Adrenal gland (tissue), 12 donors: ENCODE data around the gene PIK3R4. TPM values are rescaled to one million over a fixed set of nuclear protein-coding genes. Genes with fewer than 3 reads are reported as not detected.

ENCODE experiments used
- DNase-seq, 7 donors: peaks; one replicate each; pipeline ENCODE4 v3.0.0-alpha.2; 2019 to 2020
- H3K27ac ChIP-seq, 5 donors: fragments of 200-600 bp; sonication (generic) in 4 of 5; 1 replicate in 3 of 5; 2 replicates in 2 of 5; pipeline versions ENCODE4 v1.5.1 to v1.8.0; 2016 to 2020; ENCODE audit warnings: mild to moderate bottlenecking in 1 of 5
- H3K27me3 ChIP-seq: fragments of 200-600 bp; 2 replicates; pipeline ENCODE4 v1.8.0; 2021
- H3K36me3 ChIP-seq, 2 donors: fragments of 200-600 bp; replicated peaks in 1 of 2; 1 replicate in 1 of 2; 2 replicates in 1 of 2; pipeline versions ENCODE4 v1.5.1 to v1.8.0; 2018 to 2022
- H3K4me1 ChIP-seq, 2 donors: fragments of 200-600 bp; replicated peaks in 1 of 2; 1 replicate in 1 of 2; 2 replicates in 1 of 2; pipeline versions ENCODE4 v1.5.1 to v1.8.0; 2018 to 2021
- H3K4me3 ChIP-seq, 4 donors: fragments of 200-600 bp; sonication (generic) in 3 of 4; one replicate each; pipeline ENCODE4 v1.5.1; 2016 to 2018
- H3K9me3 ChIP-seq, 3 donors: fragments of 200-600 bp; sonication (generic) in 1 of 3; replicated peaks in 1 of 3; 1 replicate in 2 of 3; 2 replicates in 1 of 3; pipeline versions ENCODE4 v1.5.1 to v1.8.0; 2016 to 2021
- POLR2A ChIP-seq, 2 donors: fragments of 450-650 bp; IDR thresholded peaks; one replicate each; pipeline ENCODE4 v1.6.1; 2017; ENCODE audit warnings: antibody characterized with exemption in 2 of 2, mild to moderate bottlenecking in 2 of 2, moderate library complexity in 1 of 2
- WGBS, 4 donors: extraction: QIAGEN DNeasy Blood & Tissue Kit in 2 of 4; methylation state at CpG; one replicate each; pipeline versions ENCODE4 v1.1.5 to v1.1.7; 2013 to 2017; 5-methylcytosine and 5-hydroxymethylcytosine counted together
- intact Hi-C, 2 donors: fragments of 100-400 bp; cut with DNase I; formaldehyde crosslinking; loops; one replicate each; pipeline versions ENCODE4 v1.14.1 to v1.15.0; 2022 to 2023
- polyA plus RNA-seq, 3 donors: library from polyadenylated mRNA; stranded (reverse); fragments of 200-250 nt in 2 of 3; fragments of 350-450 nt in 1 of 3; fragmentation: Illumina TruSeq in 1 of 3; extraction: RNeasy Lipid Tissue Mini Kit (QIAGEN cat#74804) in 1 of 3; gene quantifications; one replicate each; pipeline ENCODE4 v1.2.3, GENCODE V29; 2013 to 2014
- total RNA-seq, 9 donors: library from RNA; depleted of rRNA in 4 of 9; stranded (reverse); fragments of >200 nt in 4 of 9; fragments of 120-200 nt in 1 of 9; fragmentation: NEBNext Ultra II Directional in 1 of 9; extraction: Animal tissue kit (Norgen Biotek cat#: 25700) in 1 of 9; gene quantifications; one replicate each; pipeline versions ENCODE4 v1.1.0 to v1.2.4, GENCODE V29; 2013 to 2023
- TF ChIP-seq, protein P1 (sequence below), 6 experiments: fragments of 450-650 bp in 4 of 6; fragments of 200-600 bp in 2 of 6; sonication (generic) in 1 of 6; IDR thresholded peaks; 1 replicate in 5 of 6; 2 replicates in 1 of 6; pipeline versions ENCODE4 v1.5.1 to v1.8.0; 2016 to 2021; ENCODE audit warnings: antibody characterized with exemption in 6 of 6, mild to moderate bottlenecking in 2 of 6, moderate library complexity in 1 of 6
- donor health status: healthy with polysubstance abuse.
- donor health status: Bipolar disorder and iron deficiency.
- donor health status: DM: yes; HTN: yes; CAD: no.
- donor health status: DM: no; HTN: no; CAD: no.
- donor health status: DM: no; HTN: no; CAD: no.
- donor health status: DM: yes; HTN: yes; CAD: no.

PIK3R4 gene
- total and polyA plus RNA-seq, 12 donors = 25.2 to 66.4 (median 29.6) TPM

DNA sequence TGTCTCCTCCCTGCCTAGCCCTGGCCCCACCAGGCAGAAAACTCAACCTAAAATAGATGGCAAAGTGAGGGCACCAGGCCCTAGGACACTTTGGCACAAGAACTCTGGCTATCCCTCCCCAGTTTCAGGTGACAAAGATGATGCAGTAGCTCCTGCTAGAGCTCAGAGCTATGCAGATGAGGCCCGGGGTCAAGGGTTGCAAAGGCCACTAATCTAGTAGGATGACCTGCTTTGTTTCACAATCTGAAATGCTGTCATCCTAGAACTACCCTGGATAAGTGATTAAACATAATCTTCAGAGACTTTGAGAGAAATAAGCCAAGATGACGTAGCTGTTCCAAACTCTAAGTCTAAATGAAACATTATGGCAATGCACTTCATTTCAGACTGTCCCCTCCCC, 24.0 kb upstream of the PIK3R4 start:
- TF ChIP-seq, protein P1, sequence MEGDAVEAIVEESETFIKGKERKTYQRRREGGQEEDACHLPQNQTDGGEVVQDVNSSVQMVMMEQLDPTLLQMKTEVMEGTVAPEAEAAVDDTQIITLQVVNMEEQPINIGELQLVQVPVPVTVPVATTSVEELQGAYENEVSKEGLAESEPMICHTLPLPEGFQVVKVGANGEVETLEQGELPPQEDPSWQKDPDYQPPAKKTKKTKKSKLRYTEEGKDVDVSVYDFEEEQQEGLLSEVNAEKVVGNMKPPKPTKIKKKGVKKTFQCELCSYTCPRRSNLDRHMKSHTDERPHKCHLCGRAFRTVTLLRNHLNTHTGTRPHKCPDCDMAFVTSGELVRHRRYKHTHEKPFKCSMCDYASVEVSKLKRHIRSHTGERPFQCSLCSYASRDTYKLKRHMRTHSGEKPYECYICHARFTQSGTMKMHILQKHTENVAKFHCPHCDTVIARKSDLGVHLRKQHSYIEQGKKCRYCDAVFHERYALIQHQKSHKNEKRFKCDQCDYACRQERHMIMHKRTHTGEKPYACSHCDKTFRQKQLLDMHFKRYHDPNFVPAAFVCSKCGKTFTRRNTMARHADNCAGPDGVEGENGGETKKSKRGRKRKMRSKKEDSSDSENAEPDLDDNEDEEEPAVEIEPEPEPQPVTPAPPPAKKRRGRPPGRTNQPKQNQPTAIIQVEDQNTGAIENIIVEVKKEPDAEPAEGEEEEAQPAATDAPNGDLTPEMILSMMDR (IDR thresholded peaks at IDR 0.05) = no peak
- TF ChIP-seq POLR2A (IDR thresholded peaks at IDR 0.05) = no peak
- Histone ChIP-seq H3K4me1 (no peaks in the 10 kb centered on the region), H3K4me3 (no peak overlapping the region), H3K27ac (no peak overlapping the region), H3K27me3 (no peaks in the 10 kb centered on the region), H3K36me3 (no peaks in the 10 kb centered on the region), H3K9me3 (no peaks in the 10 kb centered on the region)
- 86 to 97% (median 94%) methylated on average over 2 of the region's 2 CpGs for WGBS, 4 donors
- no peak for DNase-seq
- intact Hi-C loops = no loop called here

DNA sequence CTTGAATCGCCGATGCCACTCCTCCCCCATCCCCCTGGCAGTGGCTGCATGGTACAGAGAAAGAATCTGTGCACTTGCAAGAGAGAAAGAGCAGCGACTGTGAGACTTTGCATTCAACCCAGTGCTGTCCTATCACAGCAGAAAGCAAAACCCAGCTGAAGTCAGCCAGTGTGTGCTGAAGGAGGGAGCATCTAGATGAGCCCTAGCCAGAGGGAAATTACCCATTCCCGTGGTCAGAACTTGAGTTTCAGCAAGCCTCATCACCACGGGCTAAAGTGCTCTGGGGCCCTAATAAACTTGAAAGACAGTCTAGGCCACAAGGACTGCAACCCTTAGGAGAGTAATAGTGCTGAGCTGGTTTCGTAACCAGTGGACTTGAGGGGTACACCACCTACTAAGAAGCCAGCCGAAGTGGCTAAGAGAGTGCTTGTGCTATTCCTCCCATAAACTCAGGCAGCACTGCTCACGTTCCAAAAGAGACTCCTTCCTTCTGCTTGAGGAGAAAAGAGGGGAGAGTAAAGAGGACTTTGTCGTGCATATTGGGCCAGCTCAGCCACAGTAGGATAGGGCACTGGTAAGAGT, 15.2 kb upstream of the PIK3R4 start:
- H3K4me1 ChIP-seq = no peaks in the 10 kb centered on the region
- H3K9me3 ChIP-seq = no peaks in the 10 kb centered on the region
- no peaks in the 10 kb centered on the region for H3K27me3 ChIP-seq
- no peaks in the 10 kb centered on the region for H3K36me3 ChIP-seq
- H3K4me3 ChIP-seq = no peak overlapping the region
- no peak for DNase-seq
- intact Hi-C loops = loop anchor here in 1 of 2 donors (5.0 kb wide), 1 partner anchor 130 kb away; the partner anchor contains the start of gene ATP2C1
- TF ChIP-seq, protein P1 (IDR thresholded peaks at IDR 0.05) = no peak
- TF ChIP-seq POLR2A (IDR thresholded peaks at IDR 0.05) = no peak
- WGBS, 4 donors = 82 to 89% (median 82%) methylated on average over 7 to 9 of the region's 9 CpGs
- H3K27ac ChIP-seq = no peak overlapping the region

DNA sequence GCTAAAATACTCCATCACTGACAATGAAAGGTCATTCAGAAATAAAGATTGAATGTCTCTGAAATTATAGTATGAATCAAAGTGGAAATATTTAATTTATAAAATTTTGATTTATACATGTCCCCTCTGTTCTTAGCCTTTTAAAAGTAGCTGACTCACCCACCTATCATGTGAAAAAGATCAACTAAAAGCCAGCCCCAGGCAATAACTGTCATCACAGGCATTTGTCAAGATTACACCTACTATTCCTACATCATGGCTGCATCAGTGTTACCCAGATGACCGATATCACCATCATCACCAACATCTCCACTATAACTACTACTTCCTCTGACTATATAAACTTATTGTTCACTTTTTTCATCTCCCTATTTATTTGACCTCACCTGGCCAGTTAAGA, 14.3 kb upstream of the PIK3R4 start:
- 78 to 88% (median 87%) methylated on average over 1 of the region's 1 CpG for WGBS, 4 donors
- intact Hi-C loops = loop anchor here in 1 of 2 donors (5.0 kb wide), 1 partner anchor 131 kb away; the partner anchor contains the start of gene ATP2C1

DNA sequence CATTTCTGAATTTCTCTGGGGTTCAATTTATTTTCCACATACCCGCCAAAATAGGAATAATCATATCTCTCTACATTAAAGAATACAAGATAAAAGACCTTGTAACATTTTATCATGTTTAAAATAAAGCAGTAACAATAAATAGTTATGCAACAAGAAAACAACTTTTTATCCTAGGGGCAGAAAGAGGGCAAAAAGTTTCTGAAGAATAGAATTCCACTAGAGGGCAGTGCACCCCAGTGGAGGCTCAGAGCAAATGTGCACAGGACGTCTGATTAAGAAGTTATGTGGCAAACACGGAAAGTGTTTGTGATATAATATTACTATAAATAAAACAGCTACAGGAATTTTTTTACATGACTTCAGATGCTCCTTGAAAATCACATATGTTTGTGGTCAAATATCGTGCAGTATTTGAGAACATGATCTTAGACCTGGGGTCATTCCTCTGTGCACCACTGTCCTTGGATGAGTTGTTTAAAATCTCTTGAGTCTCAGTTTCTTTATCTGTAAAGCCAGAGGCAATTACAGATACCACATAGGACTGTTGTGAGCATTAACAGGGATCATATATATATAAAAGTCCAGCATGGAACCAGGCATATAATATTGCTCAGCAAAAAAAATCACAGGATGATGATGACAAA, 13.2 kb upstream of the PIK3R4 start:
- no peaks in the 10 kb centered on the region for H3K27me3 ChIP-seq
- no peaks in the 10 kb centered on the region for H3K4me1 ChIP-seq
- DNase-seq = peak; percentile 59 to 79 (median 66)
- H3K4me3 ChIP-seq = no peak overlapping the region
- intact Hi-C loops = loop anchor here (5.0 kb wide), 1 partner anchor 132 kb away; the partner anchor contains the start of gene ATP2C1 (in 2 of the 2)
- no peak overlapping the region for H3K27ac ChIP-seq
- no peaks in the 10 kb centered on the region for H3K9me3 ChIP-seq
- TF ChIP-seq POLR2A (IDR thresholded peaks at IDR 0.05) = no peak
- TF ChIP-seq, protein P1 (IDR thresholded peaks at IDR 0.05) = peak; percentile 67 to 93 (median 83)
- WGBS, 4 donors = 1 to 3% (median 1%) methylated on average over 4 of the region's 4 CpGs
- H3K36me3 ChIP-seq = no peaks in the 10 kb centered on the region

More for the DNA sequence above, 14.3 kb upstream of the PIK3R4 start:
- no peak for TF ChIP-seq POLR2A (IDR thresholded peaks at IDR 0.05)
- TF ChIP-seq, protein P1 (IDR thresholded peaks at IDR 0.05) = no peak
- H3K27ac ChIP-seq = no peak overlapping the region
- H3K9me3 ChIP-seq = no peaks in the 10 kb centered on the region
- H3K4me3 ChIP-seq = no peak overlapping the region
- DNase-seq = no peak
- H3K36me3 ChIP-seq = no peaks in the 10 kb centered on the region
- no peaks in the 10 kb centered on the region for H3K27me3 ChIP-seq
- H3K4me1 ChIP-seq = no peaks in the 10 kb centered on the region
